ENCODE data around the gene UNC50. TPM values are rescaled to one million over a fixed set of nuclear protein-coding genes. Genes with fewer than 3 reads are reported as not detected.

Gene UNC50
- total and polyA plus RNA-seq, 7 donors: 19.9 to 48.5 (median 26.6) TPM

- Histone ChIP-seq H3K4me3 (no peak overlapping the region), H3K27me3 (ENCODE audit: insufficient read depth in 3 of 3, low read length in 2 of 3) (no peaks in the 10 kb centered on the region), H3K9me3 (no peaks in the 10 kb centered on the region), H3K4me1 (no peaks in the 10 kb centered on the region), H3K27ac (no peak overlapping the region), H3K36me3 (ENCODE audit: insufficient read depth in 1 of 2, low read depth in 1 of 2) (peaks cover 0 to 50% of the 10 kb centered on the region in 2 donors)
- intact Hi-C loops (cut with DNase I): no loop called here
- DNase-seq: peak in 1 of 2 donors; percentile 28
- WGBS, 3 donors: 88 to 94% (median 91%) methylated on average over 10 of the region's 10 CpGs
- ATAC-seq: no peak
- no peak for TF ChIP-seq CTCF (IDR thresholded peaks at IDR 0.05)
Measured at GRCh38 chr2:98583816-98584618, 24.4 kb upstream of the UNC50 start.

- no peaks in the 10 kb centered on the region for H3K4me1 ChIP-seq
- intact Hi-C loops (cut with DNase I): no loop called here
- H3K9me3 ChIP-seq: no peaks in the 10 kb centered on the region
- H3K36me3 ChIP-seq (ENCODE audit: insufficient read depth in 1 of 2, low read depth in 1 of 2): peaks cover 0 to 51% of the 10 kb centered on the region in 2 donors
- no peak for TF ChIP-seq CTCF (IDR thresholded peaks at IDR 0.05)
- ATAC-seq: no peak
- H3K4me3 ChIP-seq: no peak overlapping the region
- no peak overlapping the region for H3K27ac ChIP-seq
- WGBS, 3 donors: 89 to 95% (median 95%) methylated on average over 10 of the region's 10 CpGs
- DNase-seq: no peak
- no peaks in the 10 kb centered on the region for H3K27me3 ChIP-seq (ENCODE audit: insufficient read depth in 3 of 3, low read length in 2 of 3)
Measured at GRCh38 chr2:98585386-98585785, 23.0 kb upstream of the UNC50 start.

GRCh38 chr2:98586551-98587140 lies 21.7 kb upstream of the UNC50 start:
- H3K4me1 ChIP-seq: no peaks in the 10 kb centered on the region

GRCh38 chr2:98588880-98589431 lies 19.4 kb upstream of the UNC50 start:
- no peaks in the 10 kb centered on the region for H3K27me3 ChIP-seq (ENCODE audit: insufficient read depth in 3 of 3, low read length in 2 of 3)
- peaks cover 0 to 23% of the 10 kb centered on the region in 2 donors for H3K36me3 ChIP-seq (ENCODE audit: insufficient read depth in 1 of 2, low read depth in 1 of 2)
- DNase-seq: no peak
- no peaks in the 10 kb centered on the region for H3K9me3 ChIP-seq
- no peak for ATAC-seq
- intact Hi-C loops (cut with DNase I): no loop called here
- WGBS, 3 donors: 52 to 64% (median 55%) methylated on average over 4 of the region's 4 CpGs
- H3K4me3 ChIP-seq: no peak overlapping the region
- no peaks in the 10 kb centered on the region for H3K4me1 ChIP-seq
- no peak for TF ChIP-seq CTCF (IDR thresholded peaks at IDR 0.05)
- no peak overlapping the region for H3K27ac ChIP-seq

More at GRCh38 chr2:98586551-98587140, 21.7 kb upstream of the UNC50 start:
- DNase-seq (peak in 1 of 2 donors; percentile 20), ATAC-seq (no peak)
- H3K4me3 ChIP-seq: no peak overlapping the region
- no peak overlapping the region for H3K27ac ChIP-seq
- no peaks in the 10 kb centered on the region for H3K27me3 ChIP-seq (ENCODE audit: insufficient read depth in 3 of 3, low read length in 2 of 3)
- WGBS, 3 donors: 87 to 89% (median 89%) methylated on average over 6 of the region's 6 CpGs
- peaks cover 0 to 43% of the 10 kb centered on the region in 2 donors for H3K36me3 ChIP-seq (ENCODE audit: insufficient read depth in 1 of 2, low read depth in 1 of 2)
- no peak for TF ChIP-seq CTCF (IDR thresholded peaks at IDR 0.05)
- intact Hi-C loops (cut with DNase I): no loop called here
- H3K9me3 ChIP-seq: no peaks in the 10 kb centered on the region
